HAP-1 (cell line): ENCODE results near the gene ZNF516.

ENCODE experiments used
- DNase-seq, 2 experiments: peaks; one replicate each; pipeline ENCODE4 v3.0.0-alpha.2; 2016 to 2020; ENCODE audit warnings: low spot score in 2 of 2
- H3K27me3 ChIP-seq: fragments of 250-450 bp; sonication (Bioruptor Pico); 2 replicates; pipeline ENCODE4 v1.5.1; 2020; ENCODE audit warnings: low read depth, mild to moderate bottlenecking, moderate library complexity
- H3K36me3 ChIP-seq: fragments of 250-450 bp; sonication (Bioruptor Pico); replicated peaks from 2 replicates; pipeline ENCODE4 v1.5.1; 2020; ENCODE audit warnings: mild to moderate bottlenecking
- H3K4me1 ChIP-seq: fragments of 250-450 bp; sonication (Bioruptor Pico); 2 replicates; pipeline ENCODE4 v1.5.1; 2020; ENCODE audit warnings: mild to moderate bottlenecking
- H3K4me3 ChIP-seq: fragments of 250-450 bp; sonication (Bioruptor Pico); 2 replicates; pipeline ENCODE4 v1.5.1; 2020; ENCODE audit warnings: mild to moderate bottlenecking, moderate library complexity
- H3K9me3 ChIP-seq: fragments of 250-450 bp; sonication (Bioruptor Pico); 2 replicates; pipeline ENCODE4 v1.5.1; 2020; ENCODE audit warnings: mild to moderate bottlenecking, moderate library complexity
- in situ Hi-C: fragments of 300-500 bp; cut with MboI; formaldehyde crosslinking; loops from 3 replicates; pipeline ENCODE4 v1.14.3; 2020; ENCODE audit warnings: low sequenced_read_pairs, inconsistent platforms, mixed read lengths

The ZNF516 gene

GRCh38 chr18:76464281-76465259, 30.5 kb downstream of the ZNF516 start:
- in situ Hi-C loops: no loop called here
- DNase-seq: no peak
- no peak overlapping the region for H3K4me3 ChIP-seq
- no peaks in the 10 kb centered on the region for H3K9me3 ChIP-seq
- H3K36me3 ChIP-seq: no peaks in the 10 kb centered on the region
- no peaks in the 10 kb centered on the region for H3K4me1 ChIP-seq
- H3K27me3 ChIP-seq: no peaks in the 10 kb centered on the region

GRCh38 chr18:76463872-76464271, 31.2 kb downstream of the ZNF516 start:
- Histone ChIP-seq H3K27me3 (no peaks in the 10 kb centered on the region), H3K4me1 (no peaks in the 10 kb centered on the region), H3K4me3 (no peak overlapping the region), H3K36me3 (no peaks in the 10 kb centered on the region), H3K9me3 (no peaks in the 10 kb centered on the region)
- no peak for DNase-seq
- in situ Hi-C loops: no loop called here

- no peak for DNase-seq
- Histone ChIP-seq H3K36me3 (no peaks in the 10 kb centered on the region), H3K9me3 (no peaks in the 10 kb centered on the region), H3K4me3 (no peak overlapping the region), H3K4me1 (no peaks in the 10 kb centered on the region), H3K27me3 (no peaks in the 10 kb centered on the region)
- in situ Hi-C loops: no loop called here
These were observed 31.7 kb downstream of the ZNF516 start for GRCh38 chr18:76463358-76463757.

GRCh38 chr18:76462326-76462694, 32.7 kb downstream of the ZNF516 start:
- in situ Hi-C loops: no loop called here
- no peaks in the 10 kb centered on the region for H3K27me3 ChIP-seq
- H3K4me1 ChIP-seq: no peaks in the 10 kb centered on the region
- H3K9me3 ChIP-seq: no peaks in the 10 kb centered on the region
- no peak for DNase-seq
- no peaks in the 10 kb centered on the region for H3K36me3 ChIP-seq
- no peak overlapping the region for H3K4me3 ChIP-seq

GRCh38 chr18:76461692-76462325, 33.2 kb downstream of the ZNF516 start:
- no peaks in the 10 kb centered on the region for H3K27me3 ChIP-seq
- no peaks in the 10 kb centered on the region for H3K36me3 ChIP-seq
- no peak overlapping the region for H3K4me3 ChIP-seq
- in situ Hi-C loops: no loop called here
- no peak for DNase-seq
- H3K9me3 ChIP-seq: no peaks in the 10 kb centered on the region
- no peaks in the 10 kb centered on the region for H3K4me1 ChIP-seq

GRCh38 chr18:76461148-76461547, 33.9 kb downstream of the ZNF516 start:
- no peaks in the 10 kb centered on the region for H3K9me3 ChIP-seq
- no peaks in the 10 kb centered on the region for H3K27me3 ChIP-seq
- H3K4me3 ChIP-seq: no peak overlapping the region
- no peak for DNase-seq
- no peaks in the 10 kb centered on the region for H3K36me3 ChIP-seq
- in situ Hi-C loops: no loop called here
- no peaks in the 10 kb centered on the region for H3K4me1 ChIP-seq

- Histone ChIP-seq H3K36me3 (no peaks in the 10 kb centered on the region), H3K9me3 (no peaks in the 10 kb centered on the region), H3K27me3 (no peaks in the 10 kb centered on the region), H3K4me3 (no peak overlapping the region), H3K4me1 (no peaks in the 10 kb centered on the region)
- in situ Hi-C loops: no loop called here
- DNase-seq: no peak
These were observed 34.6 kb downstream of the ZNF516 start for GRCh38 chr18:76460482-76460881.

- Histone ChIP-seq H3K27me3 (no peaks in the 10 kb centered on the region), H3K36me3 (no peaks in the 10 kb centered on the region), H3K9me3 (no peaks in the 10 kb centered on the region), H3K4me1 (no peaks in the 10 kb centered on the region), H3K4me3 (no peak overlapping the region)
- no peak for DNase-seq
- in situ Hi-C loops: no loop called here
These were observed 35.2 kb downstream of the ZNF516 start for GRCh38 chr18:76459687-76460350.

- H3K9me3 ChIP-seq: no peaks in the 10 kb centered on the region
- no peaks in the 10 kb centered on the region for H3K36me3 ChIP-seq
- no peak for DNase-seq
- in situ Hi-C loops: no loop called here
- H3K4me1 ChIP-seq: peaks cover 4% of the 10 kb centered on the region
- no peak overlapping the region for H3K4me3 ChIP-seq
- no peaks in the 10 kb centered on the region for H3K27me3 ChIP-seq
These were observed 35.7 kb downstream of the ZNF516 start for GRCh38 chr18:76459312-76459686.

GRCh38 chr18:76458522-76459311, 36.3 kb downstream of the ZNF516 start:
- in situ Hi-C loops: no loop called here
- H3K36me3 ChIP-seq: no peaks in the 10 kb centered on the region
- no peak overlapping the region for H3K4me3 ChIP-seq
- H3K4me1 ChIP-seq: peaks cover 10% of the 10 kb centered on the region
- no peaks in the 10 kb centered on the region for H3K9me3 ChIP-seq
- DNase-seq: no peak
- H3K27me3 ChIP-seq: no peaks in the 10 kb centered on the region

- in situ Hi-C loops: no loop called here
- DNase-seq: no peak
- no peaks in the 10 kb centered on the region for H3K27me3 ChIP-seq
- H3K4me1 ChIP-seq: peaks cover 17% of the 10 kb centered on the region
- no peaks in the 10 kb centered on the region for H3K36me3 ChIP-seq
- H3K9me3 ChIP-seq: no peaks in the 10 kb centered on the region
- no peak overlapping the region for H3K4me3 ChIP-seq
These were observed 37.1 kb downstream of the ZNF516 start for GRCh38 chr18:76457957-76458356.

- DNase-seq: no peak
- H3K9me3 ChIP-seq: no peaks in the 10 kb centered on the region
- no peaks in the 10 kb centered on the region for H3K36me3 ChIP-seq
- H3K4me3 ChIP-seq: no peak overlapping the region
- in situ Hi-C loops: no loop called here
- no peaks in the 10 kb centered on the region for H3K27me3 ChIP-seq
- peaks cover 22% of the 10 kb centered on the region for H3K4me1 ChIP-seq
These were observed 37.6 kb downstream of the ZNF516 start for GRCh38 chr18:76457475-76457874.

GRCh38 chr18:76456823-76457222, 38.2 kb downstream of the ZNF516 start:
- in situ Hi-C loops: no loop called here
- Histone ChIP-seq H3K9me3 (no peaks in the 10 kb centered on the region), H3K4me1 (peaks cover 28% of the 10 kb centered on the region), H3K36me3 (no peaks in the 10 kb centered on the region), H3K4me3 (no peak overlapping the region), H3K27me3 (no peaks in the 10 kb centered on the region)
- no peak for DNase-seq
